Measurements from ENCODE around the gene TMEM179.

The TMEM179 gene

GRCh38 chr14:104588066-104588857, 16.3 kb downstream of the TMEM179 start:
- Histone ChIP-seq H3K27me3 (ENCODE audit: control insufficient read depth in 1 of 2, insufficient read depth in 2 of 2, low read length in 2 of 2) (peaks cover 0 to 3% of the 10 kb centered on the region in 2 donors), H3K4me3 (ENCODE audit: low read depth in 1 of 2, low read length in 2 of 2) (no peak overlapping the region), H3K36me3 (ENCODE audit: control insufficient read depth in 1 of 2, insufficient read depth in 2 of 2, low read length in 2 of 2) (no peaks in the 10 kb centered on the region), H3K4me1 (ENCODE audit: control insufficient read depth in 1 of 2, insufficient read depth in 2 of 2, low read length in 2 of 2) (no peaks in the 10 kb centered on the region), H3K9ac (ENCODE audit: low read depth in 1 of 2, low read length in 2 of 2) (no peak overlapping the region), H3K9me3 (ENCODE audit: control insufficient read depth in 1 of 2, low read length in 2 of 2) (no peaks in the 10 kb centered on the region), H3K27ac (ENCODE audit: low read depth, low read length) (no peak overlapping the region)

- Histone ChIP-seq H3K27me3 (ENCODE audit: control insufficient read depth in 1 of 2, insufficient read depth in 2 of 2, low read length in 2 of 2) (peaks cover 0 to 4% of the 10 kb centered on the region in 2 donors), H3K9me3 (ENCODE audit: control insufficient read depth in 1 of 2, low read length in 2 of 2) (no peaks in the 10 kb centered on the region), H3K4me1 (ENCODE audit: control insufficient read depth in 1 of 2, insufficient read depth in 2 of 2, low read length in 2 of 2) (no peaks in the 10 kb centered on the region), H3K27ac (ENCODE audit: low read depth, low read length) (no peak overlapping the region), H3K36me3 (ENCODE audit: control insufficient read depth in 1 of 2, insufficient read depth in 2 of 2, low read length in 2 of 2) (no peaks in the 10 kb centered on the region), H3K4me3 (ENCODE audit: low read depth in 1 of 2, low read length in 2 of 2) (no peak overlapping the region), H3K9ac (ENCODE audit: low read depth in 1 of 2, low read length in 2 of 2) (no peak overlapping the region)
Measured at GRCh38 chr14:104587641-104588040, 16.9 kb downstream of the TMEM179 start.

GRCh38 chr14:104586832-104587620, 17.5 kb downstream of the TMEM179 start:
- Histone ChIP-seq H3K27ac (ENCODE audit: low read depth, low read length) (no peak overlapping the region), H3K4me3 (ENCODE audit: low read depth in 1 of 2, low read length in 2 of 2) (no peak overlapping the region), H3K36me3 (ENCODE audit: control insufficient read depth in 1 of 2, insufficient read depth in 2 of 2, low read length in 2 of 2) (no peaks in the 10 kb centered on the region), H3K9ac (ENCODE audit: low read depth in 1 of 2, low read length in 2 of 2) (no peak overlapping the region), H3K9me3 (ENCODE audit: control insufficient read depth in 1 of 2, low read length in 2 of 2) (no peaks in the 10 kb centered on the region), H3K4me1 (ENCODE audit: control insufficient read depth in 1 of 2, insufficient read depth in 2 of 2, low read length in 2 of 2) (no peaks in the 10 kb centered on the region), H3K27me3 (ENCODE audit: control insufficient read depth in 1 of 2, insufficient read depth in 2 of 2, low read length in 2 of 2) (peaks cover 0 to 4% of the 10 kb centered on the region in 2 donors)

- Histone ChIP-seq H3K9me3 (ENCODE audit: control insufficient read depth in 1 of 2, low read length in 2 of 2) (no peaks in the 10 kb centered on the region), H3K27ac (ENCODE audit: low read depth, low read length) (no peak overlapping the region)
Measured at GRCh38 chr14:104585966-104586697, 18.4 kb downstream of the TMEM179 start.

GRCh38 chr14:104584557-104584956, 20.0 kb downstream of the TMEM179 start:
- Histone ChIP-seq H3K4me3 (ENCODE audit: low read depth in 1 of 2, low read length in 2 of 2) (no peak overlapping the region), H3K4me1 (ENCODE audit: control insufficient read depth in 1 of 2, insufficient read depth in 2 of 2, low read length in 2 of 2) (peaks cover 3 to 6% of the 10 kb centered on the region in 2 donors), H3K27me3 (ENCODE audit: control insufficient read depth in 1 of 2, insufficient read depth in 2 of 2, low read length in 2 of 2) (peaks cover 0 to 4% of the 10 kb centered on the region in 2 donors), H3K9ac (ENCODE audit: low read depth in 1 of 2, low read length in 2 of 2) (no peak overlapping the region), H3K27ac (ENCODE audit: low read depth, low read length) (no peak overlapping the region), H3K36me3 (ENCODE audit: control insufficient read depth in 1 of 2, insufficient read depth in 2 of 2, low read length in 2 of 2) (no peaks in the 10 kb centered on the region), H3K9me3 (ENCODE audit: control insufficient read depth in 1 of 2, low read length in 2 of 2) (no peaks in the 10 kb centered on the region)

More at GRCh38 chr14:104585966-104586697, 18.4 kb downstream of the TMEM179 start:
- Histone ChIP-seq H3K4me1 (ENCODE audit: control insufficient read depth in 1 of 2, insufficient read depth in 2 of 2, low read length in 2 of 2) (no peaks in the 10 kb centered on the region), H3K36me3 (ENCODE audit: control insufficient read depth in 1 of 2, insufficient read depth in 2 of 2, low read length in 2 of 2) (no peaks in the 10 kb centered on the region), H3K27me3 (ENCODE audit: control insufficient read depth in 1 of 2, insufficient read depth in 2 of 2, low read length in 2 of 2) (peaks cover 0 to 4% of the 10 kb centered on the region in 2 donors), H3K9ac (ENCODE audit: low read depth in 1 of 2, low read length in 2 of 2) (no peak overlapping the region), H3K4me3 (ENCODE audit: low read depth in 1 of 2, low read length in 2 of 2) (no peak overlapping the region)

- Histone ChIP-seq H3K9ac (ENCODE audit: low read depth in 1 of 2, low read length in 2 of 2) (no peak overlapping the region), H3K27ac (ENCODE audit: low read depth, low read length) (no peak overlapping the region), H3K9me3 (ENCODE audit: control insufficient read depth in 1 of 2, low read length in 2 of 2) (no peaks in the 10 kb centered on the region), H3K4me1 (ENCODE audit: control insufficient read depth in 1 of 2, insufficient read depth in 2 of 2, low read length in 2 of 2) (peaks cover 10 to 14% of the 10 kb centered on the region in 2 donors), H3K27me3 (ENCODE audit: control insufficient read depth in 1 of 2, insufficient read depth in 2 of 2, low read length in 2 of 2) (peaks cover 0 to 4% of the 10 kb centered on the region in 2 donors), H3K4me3 (ENCODE audit: low read depth in 1 of 2, low read length in 2 of 2) (no peak overlapping the region), H3K36me3 (ENCODE audit: control insufficient read depth in 1 of 2, insufficient read depth in 2 of 2, low read length in 2 of 2) (no peaks in the 10 kb centered on the region)
Measured at GRCh38 chr14:104583424-104584306, 20.9 kb downstream of the TMEM179 start.

GRCh38 chr14:104582662-104583061, 21.9 kb downstream of the TMEM179 start:
- no peaks in the 10 kb centered on the region for H3K9me3 ChIP-seq (ENCODE audit: control insufficient read depth in 1 of 2, low read length in 2 of 2)
- H3K9ac ChIP-seq (ENCODE audit: low read depth in 1 of 2, low read length in 2 of 2), result no peak overlapping the region
- H3K27me3 ChIP-seq (ENCODE audit: control insufficient read depth in 1 of 2, insufficient read depth in 2 of 2, low read length in 2 of 2), result peaks cover 0 to 4% of the 10 kb centered on the region in 2 donors
- H3K4me3 ChIP-seq (ENCODE audit: low read depth in 1 of 2, low read length in 2 of 2), result no peak overlapping the region
- no peaks in the 10 kb centered on the region for H3K36me3 ChIP-seq (ENCODE audit: control insufficient read depth in 1 of 2, insufficient read depth in 2 of 2, low read length in 2 of 2)
- no peak overlapping the region for H3K27ac ChIP-seq (ENCODE audit: low read depth, low read length)
- H3K4me1 ChIP-seq (ENCODE audit: control insufficient read depth in 1 of 2, insufficient read depth in 2 of 2, low read length in 2 of 2), result peaks cover 14 to 19% of the 10 kb centered on the region in 2 donors

GRCh38 chr14:104582005-104582404, 22.6 kb downstream of the TMEM179 start:
- Histone ChIP-seq H3K9ac (ENCODE audit: low read depth in 1 of 2, low read length in 2 of 2) (no peak overlapping the region), H3K27me3 (ENCODE audit: control insufficient read depth in 1 of 2, insufficient read depth in 2 of 2, low read length in 2 of 2) (peaks cover 0 to 4% of the 10 kb centered on the region in 2 donors), H3K4me3 (ENCODE audit: low read depth in 1 of 2, low read length in 2 of 2) (no peak overlapping the region), H3K36me3 (ENCODE audit: control insufficient read depth in 1 of 2, insufficient read depth in 2 of 2, low read length in 2 of 2) (no peaks in the 10 kb centered on the region), H3K27ac (ENCODE audit: low read depth, low read length) (no peak overlapping the region), H3K9me3 (ENCODE audit: control insufficient read depth in 1 of 2, low read length in 2 of 2) (no peaks in the 10 kb centered on the region), H3K4me1 (ENCODE audit: control insufficient read depth in 1 of 2, insufficient read depth in 2 of 2, low read length in 2 of 2) (peaks cover 20 to 24% of the 10 kb centered on the region in 2 donors)

GRCh38 chr14:104581521-104581920, 23.1 kb downstream of the TMEM179 start:
- H3K9ac ChIP-seq (ENCODE audit: low read depth in 1 of 2, low read length in 2 of 2), result no peak overlapping the region
- H3K36me3 ChIP-seq (ENCODE audit: control insufficient read depth in 1 of 2, insufficient read depth in 2 of 2, low read length in 2 of 2), result no peaks in the 10 kb centered on the region
- H3K4me3 ChIP-seq (ENCODE audit: low read depth in 1 of 2, low read length in 2 of 2), result no peak overlapping the region
- H3K27ac ChIP-seq (ENCODE audit: low read depth, low read length), result no peak overlapping the region
- H3K9me3 ChIP-seq (ENCODE audit: control insufficient read depth in 1 of 2, low read length in 2 of 2), result no peaks in the 10 kb centered on the region
- peaks cover 0 to 4% of the 10 kb centered on the region in 2 donors for H3K27me3 ChIP-seq (ENCODE audit: control insufficient read depth in 1 of 2, insufficient read depth in 2 of 2, low read length in 2 of 2)
- H3K4me1 ChIP-seq (ENCODE audit: control insufficient read depth in 1 of 2, insufficient read depth in 2 of 2, low read length in 2 of 2), result peaks cover 24 to 25% of the 10 kb centered on the region in 2 donors

All from duodenal mucosa (tissue), 2 donors.